Lower leg skin (tissue), 3 donors: ENCODE measurements around the gene LTA.

Experiments
- POLR2A ChIP-seq, 2 donors: fragments of 450-650 bp; IDR thresholded peaks; one replicate each; pipeline ENCODE4 v1.6.1; 2016 to 2017; ENCODE audit warnings: antibody characterized with exemption in 2 of 2, mild to moderate bottlenecking in 1 of 2, moderate library complexity in 1 of 2
- TF ChIP-seq, protein P1 (sequence below), 3 donors: fragments of 450-650 bp; IDR thresholded peaks; one replicate each; pipeline ENCODE4 v1.5.1; 2016; ENCODE audit warnings: antibody characterized with exemption in 3 of 3, mild to moderate bottlenecking in 3 of 3, moderate library complexity in 2 of 3

DNA sequence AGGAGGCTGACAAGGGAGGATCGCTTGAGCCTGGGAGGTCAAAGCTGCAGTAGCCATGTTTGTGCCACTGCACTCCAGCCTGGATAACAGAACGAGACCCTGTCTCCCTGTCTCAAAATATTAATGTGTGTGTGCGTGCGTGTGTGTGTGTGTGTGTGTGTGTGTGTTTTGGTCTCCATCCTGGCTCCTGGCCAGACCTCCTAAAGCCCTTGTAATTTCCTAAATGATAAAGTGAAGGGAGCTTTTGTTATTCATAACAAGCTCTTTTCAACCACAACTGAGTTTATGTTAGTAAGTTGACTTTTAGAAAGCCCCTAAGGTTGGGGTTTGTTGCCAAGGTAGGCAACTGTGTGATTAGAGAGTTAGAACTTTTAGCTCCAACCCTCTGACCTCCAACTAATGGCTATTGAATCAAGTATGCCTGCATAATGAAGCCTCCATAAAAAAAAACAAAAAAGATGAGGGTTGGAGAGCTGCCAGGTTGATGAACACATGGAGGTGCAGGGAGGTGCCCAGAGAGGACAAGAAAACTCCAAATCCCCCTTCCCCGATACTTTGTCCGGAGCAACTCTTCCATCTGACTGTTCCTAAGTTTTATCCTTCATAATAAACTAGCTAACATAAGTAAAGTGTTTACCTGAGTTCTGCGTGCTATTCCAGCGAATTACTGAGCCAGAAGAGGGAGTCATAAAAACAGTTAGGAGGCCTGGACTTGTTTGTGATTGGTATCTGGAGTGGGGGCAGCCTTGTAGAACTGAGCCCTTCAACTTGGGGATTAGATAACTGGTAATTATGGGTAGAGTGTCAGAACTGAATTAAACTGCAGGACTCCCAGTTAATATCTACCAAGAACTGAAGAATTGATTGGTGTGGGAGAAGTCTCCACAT lies 37.7 kb downstream of the LTA start:
- TF ChIP-seq POLR2A (IDR thresholded peaks at IDR 0.05) = no peak
- TF ChIP-seq, protein P1, sequence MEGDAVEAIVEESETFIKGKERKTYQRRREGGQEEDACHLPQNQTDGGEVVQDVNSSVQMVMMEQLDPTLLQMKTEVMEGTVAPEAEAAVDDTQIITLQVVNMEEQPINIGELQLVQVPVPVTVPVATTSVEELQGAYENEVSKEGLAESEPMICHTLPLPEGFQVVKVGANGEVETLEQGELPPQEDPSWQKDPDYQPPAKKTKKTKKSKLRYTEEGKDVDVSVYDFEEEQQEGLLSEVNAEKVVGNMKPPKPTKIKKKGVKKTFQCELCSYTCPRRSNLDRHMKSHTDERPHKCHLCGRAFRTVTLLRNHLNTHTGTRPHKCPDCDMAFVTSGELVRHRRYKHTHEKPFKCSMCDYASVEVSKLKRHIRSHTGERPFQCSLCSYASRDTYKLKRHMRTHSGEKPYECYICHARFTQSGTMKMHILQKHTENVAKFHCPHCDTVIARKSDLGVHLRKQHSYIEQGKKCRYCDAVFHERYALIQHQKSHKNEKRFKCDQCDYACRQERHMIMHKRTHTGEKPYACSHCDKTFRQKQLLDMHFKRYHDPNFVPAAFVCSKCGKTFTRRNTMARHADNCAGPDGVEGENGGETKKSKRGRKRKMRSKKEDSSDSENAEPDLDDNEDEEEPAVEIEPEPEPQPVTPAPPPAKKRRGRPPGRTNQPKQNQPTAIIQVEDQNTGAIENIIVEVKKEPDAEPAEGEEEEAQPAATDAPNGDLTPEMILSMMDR (IDR thresholded peaks at IDR 0.05) = no peak
